Measurements from ENCODE around the gene CHPF.

The CHPF gene

GRCh38 chr2:219531639-219532377 is 11.8 kb downstream of the CHPF start:
- DNase-seq (ENCODE audit: low read depth) = no peak

GRCh38 chr2:219530048-219530963 is 13.3 kb downstream of the CHPF start:
- DNase-seq (ENCODE audit: low read depth) = no peak

- DNase-seq (ENCODE audit: low read depth) = no peak
These were observed 16.1 kb downstream of the CHPF start for GRCh38 chr2:219527472-219527871.

GRCh38 chr2:219527076-219527394 is 16.6 kb downstream of the CHPF start:
- DNase-seq (ENCODE audit: low read depth) = no peak

- no peak for DNase-seq (ENCODE audit: low read depth)
These were observed 17.1 kb downstream of the CHPF start for GRCh38 chr2:219526320-219527075.

- DNase-seq (ENCODE audit: low read depth) = peak; percentile 83
These were observed 17.9 kb downstream of the CHPF start for GRCh38 chr2:219525533-219526232.

- no peak for DNase-seq (ENCODE audit: low read depth)
These were observed 18.8 kb downstream of the CHPF start for GRCh38 chr2:219524817-219525216.

- DNase-seq (ENCODE audit: low read depth) = no peak
These were observed 20.5 kb downstream of the CHPF start for GRCh38 chr2:219523031-219523671.

GRCh38 chr2:219522111-219523030 is 21.2 kb downstream of the CHPF start:
- DNase-seq (ENCODE audit: low read depth) = no peak

GRCh38 chr2:219521066-219521880 is 22.3 kb downstream of the CHPF start:
- peak; percentile 93 for DNase-seq (ENCODE audit: low read depth)

GRCh38 chr2:219520079-219520478 is 23.5 kb downstream of the CHPF start:
- no peak for DNase-seq (ENCODE audit: low read depth)

- DNase-seq (ENCODE audit: low read depth) = no peak
These were observed 24.1 kb downstream of the CHPF start for GRCh38 chr2:219519526-219519916.

GRCh38 chr2:219517954-219518778 is 25.4 kb downstream of the CHPF start:
- no peak for DNase-seq (ENCODE audit: low read depth)

GRCh38 chr2:219516888-219517287 is 26.7 kb downstream of the CHPF start:
- DNase-seq (ENCODE audit: low read depth) = no peak

GRCh38 chr2:219515874-219516629 is 27.6 kb downstream of the CHPF start:
- DNase-seq (ENCODE audit: low read depth) = no peak

GRCh38 chr2:219514836-219515235 is 28.8 kb downstream of the CHPF start:
- DNase-seq (ENCODE audit: low read depth) = no peak

GRCh38 chr2:219514196-219514761 is 29.3 kb downstream of the CHPF start, which contains the start of gene ASIC4:
Gene ASIC4 (plus strand): TSS chr2:219514482. CDS start chr2:219514725, 243 bp downstream.
- DNase-seq (ENCODE audit: low read depth) = peak; percentile 87

Data from CMK (cell line).